IPS DF 19.7 (cell line): ENCODE results near the gene CCNI.
"Not testable (repeated sequence)": the region's sequence is repeated elsewhere in the genome, so short reads cannot be mapped to it uniquely, and the experiment has no call there.

Experiments
- DNase-seq: peaks from one replicate; pipeline ENCODE4 v3.0.0-alpha.2; 2013; ENCODE audit warnings: low read depth, low spot score

CCNI gene

GRCh38 chr4:77082886-77083608, 7.3 kb upstream of the CCNI start:
- no peak for DNase-seq

GRCh38 chr4:77080806-77081205, 5.0 kb upstream of the CCNI start:
- not testable (repeated sequence) for DNase-seq

DNA sequence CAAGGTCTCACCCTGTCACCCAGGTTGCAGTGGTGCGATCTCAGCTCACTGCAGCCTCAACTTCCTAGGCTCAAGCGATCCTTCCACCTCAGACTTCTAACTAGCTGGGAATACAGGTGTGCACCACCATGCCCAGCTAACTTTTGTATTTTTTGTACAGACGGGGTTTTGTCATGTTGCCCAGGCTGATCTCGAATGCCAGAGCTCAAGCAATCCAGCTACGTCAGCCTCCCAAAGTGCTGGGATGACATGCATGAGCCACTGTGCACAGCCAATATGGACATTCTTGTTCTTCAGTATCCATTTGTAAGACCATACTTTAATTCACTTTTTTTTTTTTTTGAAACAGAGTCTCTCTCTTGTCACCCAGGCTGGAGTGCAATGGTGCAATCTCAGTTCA, 3.5 kb upstream of the CCNI start:
- no peak for DNase-seq

- DNase-seq: no peak
These were observed 2.6 kb upstream of the CCNI start for GRCh38 chr4:77078401-77078800.

DNA sequence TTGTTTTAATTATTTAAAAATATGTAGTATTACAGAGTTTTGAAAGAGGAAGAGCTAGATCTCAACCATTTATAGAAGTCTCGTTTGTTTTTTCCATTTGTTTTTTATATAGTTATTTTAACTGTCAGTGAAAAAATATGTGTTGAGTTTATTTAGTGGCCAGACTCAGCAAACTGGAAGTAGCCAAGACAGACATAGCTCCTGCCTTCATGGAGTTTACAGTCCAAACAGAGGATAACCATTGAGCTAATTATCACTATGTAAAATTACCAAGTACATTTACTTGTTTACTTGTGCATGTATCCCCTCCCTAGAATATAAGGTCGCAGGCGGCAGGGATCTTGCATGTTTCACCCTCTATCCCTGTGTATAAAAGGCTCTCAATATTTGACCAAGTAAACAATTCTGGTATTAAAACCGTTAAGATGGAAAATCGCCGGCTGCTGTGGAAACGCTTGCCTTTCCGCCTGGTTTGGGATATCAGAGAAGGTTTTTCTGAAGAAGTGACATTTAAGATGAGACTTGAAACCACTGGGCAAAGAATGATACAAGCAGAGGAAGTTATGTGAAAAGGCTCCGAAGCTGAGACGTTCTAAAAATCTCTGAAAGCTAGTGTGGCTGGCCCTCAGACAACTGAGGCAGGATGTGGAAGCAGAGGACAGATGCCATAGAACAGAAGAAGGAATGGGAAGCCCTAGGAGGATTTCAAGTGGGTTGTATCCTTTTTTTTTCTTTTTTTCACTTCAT, 1.3 kb upstream of the CCNI start:
- DNase-seq: no peak

GRCh38 chr4:77074981-77075855, 571 bp downstream of the CCNI start:
- DNase-seq: no peak

- DNase-seq: no peak
These were observed 1.4 kb downstream of the CCNI start for GRCh38 chr4:77074381-77074831.

- no peak for DNase-seq
These were observed 1.8 kb downstream of the CCNI start for GRCh38 chr4:77073981-77074380.

DNA sequence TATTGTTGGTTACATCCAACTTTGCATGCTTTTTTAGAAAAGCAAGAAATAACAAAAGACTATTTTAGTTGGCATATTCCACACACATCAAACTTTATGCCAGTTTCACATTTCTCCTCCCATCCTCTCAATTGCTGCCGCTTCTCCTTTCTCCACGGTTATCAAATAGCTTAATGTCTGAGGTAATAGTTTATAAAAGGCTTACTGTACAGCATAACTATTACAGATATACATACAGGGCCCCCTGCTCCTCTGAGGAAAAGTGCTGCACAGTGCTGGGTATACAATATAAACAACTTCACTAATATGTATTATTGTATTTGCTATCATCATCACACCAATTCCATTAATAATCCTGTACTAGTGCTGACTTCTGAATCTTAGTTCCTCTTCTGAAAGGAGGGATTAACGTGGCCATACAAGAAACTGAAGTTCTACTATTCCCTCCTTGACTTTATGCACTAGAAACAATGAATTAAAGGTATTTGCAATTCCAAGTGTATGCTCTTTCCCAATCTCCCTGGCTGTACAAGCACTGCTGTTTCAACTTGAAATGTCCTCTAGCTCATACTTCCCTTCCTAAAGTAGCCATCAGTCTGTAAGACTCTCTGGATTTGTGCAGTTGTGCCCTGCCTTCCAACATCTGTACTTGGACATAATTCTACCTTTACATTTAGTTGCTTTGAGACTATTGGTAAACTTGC, 2.5 kb downstream of the CCNI start:
- no peak for DNase-seq

DNA sequence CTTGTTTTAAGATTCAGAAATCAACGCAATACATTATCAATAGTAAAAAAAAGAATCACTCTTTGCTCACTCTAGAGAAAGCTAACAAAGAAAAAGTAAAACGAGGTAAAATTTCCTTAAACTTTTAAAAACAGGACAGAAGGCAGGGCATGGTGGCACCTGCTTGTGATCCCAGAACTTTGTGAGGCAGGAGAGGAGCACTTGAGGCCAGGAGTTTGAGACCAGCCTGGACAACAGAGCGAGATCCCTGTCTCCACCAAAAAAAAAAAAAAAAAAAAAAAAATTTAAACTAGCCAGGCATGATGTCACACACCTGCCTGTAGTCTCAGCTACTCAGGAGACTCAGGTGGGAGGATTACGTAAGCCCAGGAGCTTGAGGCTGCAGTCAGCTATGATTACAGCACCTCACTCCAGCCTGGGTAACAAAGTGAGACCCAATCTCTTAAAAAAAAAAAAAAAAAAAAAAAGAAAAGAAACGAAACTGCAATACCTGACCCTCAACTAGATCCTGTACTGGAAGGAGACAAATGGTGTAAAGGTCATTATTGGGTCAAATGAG, 3.5 kb downstream of the CCNI start:
- no peak for DNase-seq

GRCh38 chr4:77069514-77069913, 6.3 kb downstream of the CCNI start:
- not testable (repeated sequence) for DNase-seq

GRCh38 chr4:77065382-77065781, 10.4 kb downstream of the CCNI start:
- DNase-seq: no peak

DNA sequence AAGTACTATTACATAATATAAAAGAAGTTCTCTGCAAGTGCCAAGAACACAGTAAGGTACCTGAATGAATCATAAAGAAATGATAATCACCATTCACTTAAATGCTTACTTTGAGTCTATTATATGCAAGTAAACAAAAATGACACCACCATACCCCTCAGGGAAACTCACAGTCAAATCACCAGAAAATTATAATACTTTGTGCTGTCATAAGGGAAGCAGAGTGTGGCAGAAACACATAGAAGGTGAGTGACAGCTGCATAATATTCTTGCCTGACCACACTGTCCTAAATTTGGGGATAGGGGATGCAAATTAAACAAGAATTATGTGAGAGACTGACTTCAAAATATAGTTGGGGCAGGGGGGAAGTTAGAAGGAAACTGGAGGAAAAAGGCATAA, 12.9 kb downstream of the CCNI start:
- DNase-seq: no peak

GRCh38 chr4:77052352-77052751, 23.4 kb downstream of the CCNI start:
- DNase-seq: peak; percentile 50

GRCh38 chr4:77050962-77051361, 24.8 kb downstream of the CCNI start:
- DNase-seq: no peak

DNA sequence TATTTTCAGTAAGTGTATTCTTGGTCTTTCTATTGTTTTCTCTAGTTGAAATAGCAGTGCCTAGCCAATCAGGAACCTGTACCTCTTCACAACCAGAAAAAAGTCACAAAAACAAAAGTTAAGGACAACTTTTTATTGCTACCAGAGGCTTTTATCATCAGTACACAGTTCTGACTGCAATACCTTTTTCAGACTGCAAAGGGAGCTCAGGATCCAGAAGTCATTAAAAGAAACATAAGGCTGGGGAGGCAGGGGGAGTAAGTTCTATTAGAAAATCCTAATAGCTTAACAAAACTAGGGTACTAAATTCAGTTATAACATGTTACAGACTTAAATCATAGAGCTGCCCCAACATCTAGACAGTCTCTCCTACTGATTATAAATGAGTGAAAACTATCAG, 28.8 kb downstream of the CCNI start:
- DNase-seq: no peak

DNA sequence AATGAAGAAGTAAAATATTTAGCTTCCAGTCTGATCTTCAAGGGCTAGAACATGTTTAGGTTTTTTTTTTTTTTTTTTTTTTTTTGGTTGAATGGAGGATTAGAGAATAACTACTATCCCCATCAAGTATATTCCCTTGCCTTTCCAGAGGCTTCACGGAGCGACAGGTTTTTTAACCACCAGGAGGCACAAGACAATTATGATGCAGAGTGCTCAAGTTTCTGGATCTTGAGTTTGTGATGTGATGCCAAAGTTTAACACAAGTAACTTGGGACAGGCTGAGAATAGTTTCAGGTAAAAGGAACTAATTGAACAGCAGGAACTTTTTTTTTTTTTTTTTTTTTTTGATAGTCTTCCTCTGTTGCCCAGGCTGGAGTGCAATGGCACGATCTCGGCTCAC, 30.3 kb downstream of the CCNI start:
- DNase-seq: no peak

- DNase-seq: no peak
These were observed 31.2 kb downstream of the CCNI start for GRCh38 chr4:77044461-77045150.

DNA sequence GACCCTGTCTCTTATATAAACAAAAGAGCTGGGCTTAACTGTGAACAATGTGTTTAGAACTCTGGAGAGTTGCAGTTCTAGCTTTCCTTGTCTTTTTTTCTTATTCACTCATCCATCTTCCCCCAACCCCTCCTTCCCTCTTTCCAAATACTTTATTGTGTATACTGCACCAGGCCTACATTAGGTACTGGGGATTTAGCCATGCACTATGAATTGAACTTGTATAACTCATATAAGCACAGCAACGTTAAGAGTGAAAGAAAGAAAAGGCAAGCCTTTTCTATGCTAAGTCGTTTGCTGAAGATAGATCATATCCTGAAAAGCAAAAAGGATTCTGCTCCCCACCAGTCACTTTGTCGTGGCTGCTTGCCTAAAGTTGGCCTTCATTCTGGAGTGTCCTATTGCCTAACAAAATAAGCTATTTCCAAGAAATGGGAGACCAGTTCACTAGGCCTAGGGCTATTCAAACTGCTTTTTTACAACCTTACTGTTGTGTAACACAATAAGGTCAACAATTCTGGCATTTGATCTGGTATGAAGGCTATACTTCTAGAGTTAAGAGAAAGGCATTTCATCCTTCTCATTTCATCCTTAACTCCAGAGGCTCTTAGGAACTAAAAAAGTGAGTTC, 32.2 kb downstream of the CCNI start:
- DNase-seq: no peak
